GM10266 (cell line): ENCODE data around the gene SLC6A8.
A peak's percentile ranks its signal among the peaks of the same experiment; 100 is the strongest.

Experiments used
- DNase-seq: peaks from one replicate; pipeline ENCODE4 v3.0.0; 2012; ENCODE audit errors: extremely low spot score
- CTCF ChIP-seq: IDR thresholded peaks from 2 replicates; pipeline ENCODE4 v1.5.1; 2012; ENCODE audit warnings: mild to moderate bottlenecking, low read depth; ENCODE audit not compliant: control insufficient read depth, insufficient read depth; ENCODE audit errors: missing control alignments

SLC6A8 gene

GRCh38 chrX:153722704-153723350 lies 35.1 kb downstream of the SLC6A8 start:
- no peak for DNase-seq

GRCh38 chrX:153723351-153724251 lies 35.9 kb downstream of the SLC6A8 start:
- DNase-seq, result peak; percentile 59
- TF ChIP-seq CTCF, result peak; percentile 54

More at GRCh38 chrX:153722704-153723350, 35.1 kb downstream of the SLC6A8 start:
- no peak for TF ChIP-seq CTCF

GRCh38 chrX:153724252-153725038 lies 36.7 kb downstream of the SLC6A8 start, which contains the start of the genes ABCD1 and BCAP31:
ABCD1 (plus strand) TSS chrX:153724856; CDS start chrX:153725267, 411 bp downstream.
BCAP31 (minus strand) TSS chrX:153724387; CDS start chrX:153723244, 1,143 bp downstream.
- DNase-seq, result peak; percentile 96
- TF ChIP-seq CTCF, result no peak

- DNase-seq, result no peak
- no peak for TF ChIP-seq CTCF
Measured at GRCh38 chrX:153725039-153725831, 37.5 kb downstream of the SLC6A8 start.

- no peak for TF ChIP-seq CTCF
- no peak for DNase-seq
Measured at GRCh38 chrX:153725832-153726285, 38.1 kb downstream of the SLC6A8 start.
